OCI-LY7 (cell line): ENCODE measurements around the gene GPC3. TPM values are rescaled to one million over a fixed set of nuclear protein-coding genes. Genes with fewer than 3 reads are reported as not detected.

ENCODE experiments used
- BruUV-seq: library from RNA; stranded (reverse); fragments of 400-500 nt; replicated peaks from 2 replicates; lab custom pipeline; 2021; lab: Mats Ljungman, UMichigan
- CTCF ChIA-PET: fragments of 300-600 bp; sonication (Branson Sonifier 250); formaldehyde crosslinking; loops from one replicate; lab custom pipeline; 2022; ENCODE audit warnings: antibody characterized with exemption; ENCODE audit not compliant: unreplicated experiment; lab: Charles Lee
- POLR2A ChIA-PET: fragments of 300-600 bp; sonication (Branson Sonifier 250); formaldehyde crosslinking; loops from one replicate; lab custom pipeline; 2022; ENCODE audit warnings: antibody characterized with exemption; lab: Charles Lee
- DNase-seq: peaks from one replicate; pipeline ENCODE4 v3.0.0-alpha.2; 2015; ENCODE audit warnings: low spot score
- H2AFZ ChIP-seq: fragments of 200-600 bp; sonication (generic), shearing (Covaris generic); 2 replicates; pipeline ENCODE4 v1.6.1; 2014; ENCODE audit warnings: mild to moderate bottlenecking, antibody characterized with exemption, low read length, moderate library complexity
- H3K27ac ChIP-seq: fragments of 200-600 bp; sonication (generic); 2 replicates; pipeline ENCODE4 v1.5.1; 2014; ENCODE audit warnings: mixed run types, low read depth, mild to moderate bottlenecking, moderate library complexity, low read length, inconsistent platforms; ENCODE audit not compliant: poor library complexity, severe bottlenecking
- H3K36me3 ChIP-seq: fragments of 200-600 bp; sonication (generic); 2 replicates; pipeline ENCODE4 v1.6.1; 2014; ENCODE audit warnings: mild to moderate bottlenecking, antibody characterized with exemption, low read length, moderate library complexity, mixed read lengths; ENCODE audit not compliant: insufficient read depth
- H3K4me1 ChIP-seq: fragments of 200-600 bp; sonication (generic); 2 replicates; pipeline ENCODE4 v1.5.1; 2014; ENCODE audit warnings: mild to moderate bottlenecking, low read length; ENCODE audit not compliant: insufficient read depth, poor library complexity, severe bottlenecking
- H3K4me2 ChIP-seq: fragments of 200-600 bp; sonication (generic); 2 replicates; pipeline ENCODE4 v1.6.1; 2014; ENCODE audit warnings: mild to moderate bottlenecking, low read length
- H3K4me3 ChIP-seq: fragments of 200-600 bp; sonication (generic); 2 replicates; pipeline ENCODE4 v1.5.1; 2014; ENCODE audit warnings: mild to moderate bottlenecking, low read depth, low read length; ENCODE audit not compliant: poor library complexity, severe bottlenecking
- H3K79me2 ChIP-seq: fragments of 200-600 bp; sonication (generic); 2 replicates; pipeline ENCODE4 v1.6.1; 2016; ENCODE audit warnings: low read depth, mild to moderate bottlenecking, low read length, moderate library complexity, mixed read lengths; ENCODE audit not compliant: insufficient read depth
- H3K9me2 ChIP-seq: fragments of 200-600 bp; sonication (generic); 2 replicates; pipeline ENCODE4 v1.6.1; 2016; ENCODE audit warnings: mild to moderate bottlenecking, low read length, mixed read lengths; ENCODE audit not compliant: insufficient read depth
- H3K9me3 ChIP-seq: fragments of 200-600 bp; sonication (generic); 2 replicates; pipeline ENCODE4 v1.6.1; 2014; ENCODE audit warnings: mild to moderate bottlenecking, mixed run types, low read length, mixed read lengths
- H4K20me1 ChIP-seq: fragments of 200-600 bp; sonication (generic); 2 replicates; pipeline ENCODE4 v1.6.1; 2014; ENCODE audit warnings: mild to moderate bottlenecking, antibody characterized with exemption, low read length, moderate library complexity, mixed read lengths; ENCODE audit not compliant: insufficient read depth
- CTCF ChIP-seq: fragments of 200-600 bp; sonication (generic); conservative IDR thresholded peaks from 2 replicates; pipeline ENCODE4 v1.5.1; 2014; ENCODE audit warnings: mild to moderate bottlenecking, antibody characterized with exemption, low read length, moderate library complexity, mixed read lengths
- EZH2phosphoT487 ChIP-seq: fragments of 200-600 bp; sonication (generic); IDR thresholded peaks from 2 replicates; pipeline ENCODE4 v1.6.1; 2018; ENCODE audit warnings: low read depth, borderline replicate concordance, mild to moderate bottlenecking, mixed run types, antibody characterized with exemption, low read length, moderate library complexity, mixed read lengths
- intact Hi-C: fragments of 100-400 bp; cut with micrococcal nuclease; formaldehyde crosslinking; loops from one replicate; pipeline ENCODE4 v1.10.0; 2022; ENCODE audit not compliant: unreplicated experiment
- total RNA-seq, 2 experiments: library from RNA; depleted of rRNA in 1 of 2; stranded (reverse); fragments of >200 nt in 1 of 2; shearing (Covaris generic) in 1 of 2; gene quantifications; 2 replicates each; pipeline ENCODE4 v1.2.3, GENCODE V29; 2014 to 2022

GPC3 gene
- total RNA-seq, 2 experiments from 2014 or later, result not detected

- CTCF ChIA-PET, result no interaction called here
- Histone ChIP-seq H3K27ac (no peak overlapping the region), H3K4me3 (no peak overlapping the region), H2AFZ (no peak overlapping the region), H3K4me1 (no peaks in the 10 kb centered on the region), H3K79me2 (no peaks in the 10 kb centered on the region), H3K9me3 (no peaks in the 10 kb centered on the region), H4K20me1 (no peaks in the 10 kb centered on the region), H3K36me3 (no peaks in the 10 kb centered on the region), H3K4me2 (no peak overlapping the region), H3K9me2 (no peaks in the 10 kb centered on the region)
- intact Hi-C loops, result no loop called here
- TF ChIP-seq CTCF (no peak), EZH2phosphoT487 (no peak)
- no TSS peak for BruUV-seq
- POLR2A ChIA-PET, result no interaction called here
- DNase-seq, result no peak
These were observed 377.7 kb downstream of the GPC3 start for GRCh38 chrX:133607419-133608348.

- H3K27ac ChIP-seq, result no peak overlapping the region
- no peaks in the 10 kb centered on the region for H3K4me1 ChIP-seq
- no peak for TF ChIP-seq EZH2phosphoT487
- no peak for TF ChIP-seq CTCF
- no peak for DNase-seq
- H3K4me3 ChIP-seq, result no peak overlapping the region
- H3K36me3 ChIP-seq, result no peaks in the 10 kb centered on the region
- BruUV-seq, result no TSS peak
- H3K4me2 ChIP-seq, result no peak overlapping the region
- no peaks in the 10 kb centered on the region for H3K9me2 ChIP-seq
- no peak overlapping the region for H2AFZ ChIP-seq
- intact Hi-C loops, result no loop called here
- POLR2A ChIA-PET, result no interaction called here
- no peaks in the 10 kb centered on the region for H3K79me2 ChIP-seq
- no peaks in the 10 kb centered on the region for H3K9me3 ChIP-seq
- H4K20me1 ChIP-seq, result no peaks in the 10 kb centered on the region
- CTCF ChIA-PET, result no interaction called here
These were observed 378.4 kb downstream of the GPC3 start for GRCh38 chrX:133606990-133607389.

- H3K36me3 ChIP-seq, result no peaks in the 10 kb centered on the region
- H3K4me1 ChIP-seq, result no peaks in the 10 kb centered on the region
- no peaks in the 10 kb centered on the region for H3K9me2 ChIP-seq
- H4K20me1 ChIP-seq, result no peaks in the 10 kb centered on the region
- no peak overlapping the region for H3K27ac ChIP-seq
- no peak overlapping the region for H2AFZ ChIP-seq
- TF ChIP-seq CTCF (no peak), EZH2phosphoT487 (no peak)
- ChIA-PET POLR2A (interaction anchor here (0.7 kb wide), 1 partner anchor 18 kb away, joined by 4 read pairs; no protein-coding TSS in a partner anchor), CTCF (interaction anchor here (0.6 kb wide), 1 partner anchor 132 kb away, joined by 3 read pairs; no protein-coding TSS in a partner anchor)
- no peak overlapping the region for H3K4me2 ChIP-seq
- no peaks in the 10 kb centered on the region for H3K79me2 ChIP-seq
- intact Hi-C loops, result no loop called here
- no peaks in the 10 kb centered on the region for H3K9me3 ChIP-seq
- no peak for DNase-seq
- H3K4me3 ChIP-seq, result no peak overlapping the region
- BruUV-seq, result no TSS peak
These were observed 380.6 kb downstream of the GPC3 start for GRCh38 chrX:133604801-133605200.
